HepG2 (cell line): ENCODE data around the gene ARFGAP3. TPM values are rescaled to one million over a fixed set of nuclear protein-coding genes. Genes with fewer than 3 reads are reported as not detected.

ENCODE experiments used
- ATAC-seq: fragments of 200-7000 bp; cut with Tn5 transposase; 3 replicates; pipeline ENCODE4 v1.9.1; 2020; ENCODE audit warnings: mild to moderate bottlenecking, moderate library complexity
- BruUV-seq: library from RNA; stranded (reverse); fragments of 400-500 nt; replicated peaks from 2 replicates; lab custom pipeline; 2021; lab: Mats Ljungman, UMichigan
- CTCF ChIA-PET: fragments of 300-600 bp; formaldehyde crosslinking; extraction: SDS; loops from one replicate; lab custom pipeline; 2021; ENCODE audit warnings: low total read pairs, inconsistent platforms, low intra/inter-chr PET ratio; lab: Yijun Ruan, JAX
- POLR2A ChIA-PET: fragments of 350-600 bp; sonication (Branson Sonifier 250); formaldehyde crosslinking; loops from one replicate; lab custom pipeline; 2020; ENCODE audit warnings: antibody characterized with exemption, inconsistent platforms; lab: Yijun Ruan, JAX
- DNase-seq: peaks from one replicate; pipeline ENCODE4 v3.0.0-alpha.2; 2015; ENCODE audit warnings: low spot score
- FAIRE-seq: peaks from 3 replicates; lab custom pipeline; 2011; peaks lifted over from hg19 to GRCh38; lab: Jason Lieb, UNC
- H2AFZ ChIP-seq: one replicate; pipeline ENCODE4 v1.6.1; 2011; ENCODE audit warnings: low read length, inconsistent platforms
- H3K27ac ChIP-seq: fragments of 300-600 bp; 3 replicates; pipeline ENCODE4 v1.8.0; 2011; ENCODE audit warnings: mixed run types, mild to moderate bottlenecking, mixed read lengths, low read length, inconsistent platforms; ENCODE audit not compliant: insufficient read depth; ENCODE audit errors: extremely low read length
- H3K27me3 ChIP-seq, 2 experiments: fragments of 200-600 bp in 1 of 2; 2 replicates in 1 of 2; 3 replicates in 1 of 2; pipeline versions ENCODE4 v1.6.0 to v1.8.0; 2011; ENCODE audit warnings: low read length in 2 of 2, mild to moderate bottlenecking in 2 of 2, moderate library complexity in 2 of 2, inconsistent platforms in 1 of 2; ENCODE audit not compliant: insufficient read depth in 2 of 2, control insufficient read depth in 1 of 2
- H3K36me3 ChIP-seq, 2 experiments: fragments of 200-600 bp in 1 of 2; replicated peaks in 1 of 2; 2 replicates in 1 of 2; 3 replicates in 1 of 2; pipeline versions ENCODE4 v1.5.1 to v1.8.0; 2011; ENCODE audit warnings: low read length in 2 of 2, inconsistent platforms in 1 of 2; ENCODE audit not compliant: insufficient read depth in 2 of 2, control insufficient read depth in 1 of 2
- H3K4me1 ChIP-seq: 2 replicates; pipeline ENCODE4 v1.5.1; 2012; ENCODE audit warnings: low read length, inconsistent platforms; ENCODE audit not compliant: insufficient read depth
- H3K4me2 ChIP-seq: 2 replicates; pipeline ENCODE4 v1.6.0; 2011; ENCODE audit warnings: low read depth, low read length, inconsistent platforms
- H3K4me3 ChIP-seq, 3 experiments: fragments of 200-600 bp in 1 of 3; sonication (generic), shearing (Covaris generic) in 1 of 3; replicated peaks in 1 of 3; 2 replicates each; pipeline ENCODE4 v1.5.1; 2011 to 2016; ENCODE audit warnings: low read length in 3 of 3, inconsistent platforms in 2 of 3, low read depth in 2 of 3, mild to moderate bottlenecking in 2 of 3, control low read depth in 1 of 3, mixed read lengths in 1 of 3; ENCODE audit not compliant: insufficient read depth in 1 of 3
- H3K79me2 ChIP-seq: one replicate; pipeline ENCODE4 v1.6.1; 2011; ENCODE audit warnings: low read length, inconsistent platforms; ENCODE audit not compliant: insufficient read depth
- H3K9ac ChIP-seq: 2 replicates; pipeline ENCODE4 v1.6.0; 2011; ENCODE audit warnings: mild to moderate bottlenecking, low read depth, low read length, inconsistent platforms; ENCODE audit not compliant: insufficient read depth
- H3K9me3 ChIP-seq: 2 replicates; pipeline ENCODE4 v1.5.1; 2012; ENCODE audit warnings: mild to moderate bottlenecking, low read length
- H4K20me1 ChIP-seq: 2 replicates; pipeline ENCODE4 v1.6.0; 2011; ENCODE audit warnings: inconsistent platforms, mild to moderate bottlenecking, low read length, moderate library complexity; ENCODE audit not compliant: insufficient read depth
- DNMT1 ChIP-seq: sonication (generic); formaldehyde crosslinking; IDR thresholded peaks from 2 replicates; pipeline ENCODE4 v1.5.1; 2020; ENCODE audit warnings: mild to moderate bottlenecking, missing genetic modification reagents
- HNF1A ChIP-seq, 2 experiments: sonication (generic) in 1 of 2; formaldehyde crosslinking in 1 of 2; IDR thresholded peaks; 2 replicates each; pipeline versions ENCODE4 v1.4.0 to v1.6.1; 2016 to 2020; ENCODE audit warnings: borderline replicate concordance in 1 of 2, low read depth in 1 of 2, mild to moderate bottlenecking in 1 of 2, missing genetic modification reagents in 1 of 2
- MTERF4 ChIP-seq: sonication (generic); formaldehyde crosslinking; IDR thresholded peaks from 2 replicates; pipeline ENCODE4 v1.8.0; 2023; ENCODE audit warnings: mild to moderate bottlenecking, missing genetic modification reagents
- PHF8 ChIP-seq: sonication (generic); formaldehyde crosslinking; IDR thresholded peaks from 2 replicates; pipeline ENCODE4 v1.5.0; 2020; ENCODE audit warnings: missing genetic modification reagents
- PPARG ChIP-seq: conservative IDR thresholded peaks from 2 replicates; pipeline ENCODE4 v1.6.1; 2016; ENCODE audit warnings: missing biosample characterization, missing genetic modification reagents
- RBM22 ChIP-seq: fragments of 200-400 bp; formaldehyde crosslinking; optimal IDR thresholded peaks from 2 replicates; pipeline ENCODE3; 2017; ENCODE audit warnings: mild to moderate bottlenecking, low read length, moderate library complexity
- ZBTB33 ChIP-seq: sonication (generic); formaldehyde crosslinking; IDR thresholded peaks from 2 replicates; pipeline ENCODE4 v1.4.0; 2020; ENCODE audit warnings: missing genetic modification reagents
- ZNF567 ChIP-seq: sonication (generic); formaldehyde crosslinking; IDR thresholded peaks from 2 replicates; pipeline ENCODE4 v1.8.1; 2023; ENCODE audit warnings: mild to moderate bottlenecking, missing genetic modification reagents, borderline replicate concordance
- WGBS: methylation state at CpG from one replicate; pipeline ENCODE4 v1.1.6; 2017; ENCODE audit warnings: low lambda C conversion rate; 5-methylcytosine and 5-hydroxymethylcytosine counted together
- in situ Hi-C: cut with HindIII; loops from 2 replicates; pipeline ENCODE4 v1.10.0; 2017; ENCODE audit warnings: low pct_unique_long_range_greater_than_20kb; ENCODE audit not compliant: extremely low pct_ligation_motif_present
- intact Hi-C: fragments of 100-400 bp; cut with micrococcal nuclease; formaldehyde crosslinking; loops from one replicate; pipeline ENCODE4 v1.10.0; 2022; ENCODE audit not compliant: unreplicated experiment
- polyA plus RNA-seq, 8 experiments: library from polyadenylated mRNA; depleted of rRNA in 3 of 8; stranded (reverse) in 7 of 8; unstranded in 1 of 8; fragments of >200 nt; fragmentation: Illumina TruSeq in 4 of 8; extraction: Trizol in 4 of 8; gene quantifications; 2 replicates each; pipeline versions ENCODE4 v1.2.1 to v1.2.3, GENCODE V29; 2011 to 2016; ENCODE audit warnings: low read depth in 4 of 8, missing spikeins in 1 of 8, mixed read lengths in 1 of 8; ENCODE audit not compliant: insufficient read depth in 1 of 8
- total RNA-seq, 5 experiments: library from RNA; depleted of rRNA; stranded (reverse); fragments of >200 nt; fragmentation: Illumina TruSeq; extraction: Trizol; gene quantifications; 2 replicates each; pipeline ENCODE4 v1.2.3, GENCODE V29; 2016; ENCODE audit warnings: low read depth in 1 of 5

ARFGAP3 gene
- total and polyA plus RNA-seq, 2 of the 13 experiments (the other 11 are each of a cell fraction or from before 2014, with no cell fraction given), result 41.7 to 61.6 TPM

GRCh38 chr22:42905702-42906183 lies 48.7 kb upstream of the ARFGAP3 start:
- no peak for DNase-seq
- in situ Hi-C loops, result no loop called here
- H3K4me2 ChIP-seq, result no peak overlapping the region
- no peak for FAIRE-seq
- intact Hi-C loops, result no loop called here
- no TSS peak for BruUV-seq
- H4K20me1 ChIP-seq, result peaks cover 4% of the 10 kb centered on the region; the same call in 1 of the 2 replicates
- no peak overlapping the region for H3K27ac ChIP-seq
- TF ChIP-seq DNMT1 (CRISPR knock-in tag), result no peak
- TF ChIP-seq MTERF4, result no peak
- peak; percentile 27 for TF ChIP-seq RBM22
- TF ChIP-seq ZNF567 (CRISPR knock-in tag), result no peak
- H3K9ac ChIP-seq, result no peak overlapping the region
- 95% methylated on average over 3 of the region's 5 CpGs for WGBS
- peaks cover 38 to 81% of the 10 kb centered on the region in 2 experiments for H3K36me3 ChIP-seq
- peaks cover 56% of the 10 kb centered on the region for H3K79me2 ChIP-seq
- H3K4me1 ChIP-seq, result peaks cover 18% of the 10 kb centered on the region
- no peaks in the 10 kb centered on the region for H3K27me3 ChIP-seq
- H2AFZ ChIP-seq, result no peak overlapping the region
- no peak for ATAC-seq
- H3K4me3 ChIP-seq, result no peak overlapping the region
- H3K9me3 ChIP-seq, result no peaks in the 10 kb centered on the region
- ChIA-PET POLR2A (no interaction called here), CTCF (no interaction called here)

GRCh38 chr22:42905217-42905616 lies 48.1 kb upstream of the ARFGAP3 start:
- Histone ChIP-seq H3K9ac (no peak overlapping the region), H3K27me3 (no peaks in the 10 kb centered on the region), H3K4me2 (no peak overlapping the region), H3K79me2 (peaks cover 55% of the 10 kb centered on the region), H3K27ac (no peak overlapping the region), H3K36me3 (peaks cover 36 to 79% of the 10 kb centered on the region in 2 experiments), H3K4me1 (peaks cover 18% of the 10 kb centered on the region), H2AFZ (no peak overlapping the region), H4K20me1 (peaks cover 4% of the 10 kb centered on the region; the same call in 1 of the 2 replicates), H3K9me3 (no peaks in the 10 kb centered on the region), H3K4me3 (no peak overlapping the region)
- TF ChIP-seq PHF8 (CRISPR knock-in tag) (no peak), ZBTB33 (CRISPR knock-in tag) (0 out of 2 replicates have a peak, but pooled peaks have one; percentile 30), HNF1A (IDR thresholded peaks at IDR 0.05; ENCODE audit: low read depth) (no peak), HNF1A (CRISPR knock-in tag; IDR thresholded peaks at IDR 0.05; ENCODE audit: borderline replicate concordance) (no peak), PPARG (CRISPR knock-in tag) (no peak)
- in situ Hi-C loops, result no loop called here
- DNase-seq, result no peak
- no peak for FAIRE-seq
- 98% methylated on average over 13 of the region's 13 CpGs for WGBS
- BruUV-seq, result no TSS peak
- ChIA-PET POLR2A (no interaction called here), CTCF (no interaction called here)
- ATAC-seq, result no peak
- intact Hi-C loops, result no loop called here
